Anterior cingulate cortex (tissue), 58 donors: ENCODE results near the gene EBLN2.

Experiments
- DNase-seq, 58 donors: peaks; one replicate each; lab custom pipeline; 2025; lab: John Stamatoyannopoulos, UW

Gene EBLN2

GRCh38 chr3:73061416-73061815, at the start of gene EBLN2:
TSS of gene EBLN2 (plus strand) at chr3:73061659. CDS start at chr3:73062082, 423 bp downstream.
- DNase-seq = no peak

- no peak for DNase-seq
These were observed 43.2 kb upstream of the EBLN2 start for GRCh38 chr3:73018298-73018697.

GRCh38 chr3:73018790-73019441, 42.5 kb upstream of the EBLN2 start:
- DNase-seq = no peak

- DNase-seq = no peak
These were observed 40.1 kb upstream of the EBLN2 start for GRCh38 chr3:73021301-73021835.

- DNase-seq = no peak
These were observed 36.6 kb upstream of the EBLN2 start for GRCh38 chr3:73024836-73025235.

- no peak for DNase-seq
These were observed 35.2 kb upstream of the EBLN2 start for GRCh38 chr3:73026111-73026759.

GRCh38 chr3:73026760-73027113, 34.7 kb upstream of the EBLN2 start:
- no peak for DNase-seq

- no peak for DNase-seq
These were observed 32.7 kb upstream of the EBLN2 start for GRCh38 chr3:73028803-73029202.

GRCh38 chr3:73029321-73029796, 32.1 kb upstream of the EBLN2 start:
- DNase-seq = no peak

- DNase-seq = no peak
These were observed 31.3 kb upstream of the EBLN2 start for GRCh38 chr3:73030073-73030597.

- DNase-seq = no peak
These were observed 29.8 kb upstream of the EBLN2 start for GRCh38 chr3:73031573-73032103.

- no peak for DNase-seq
These were observed 24.5 kb upstream of the EBLN2 start for GRCh38 chr3:73036694-73037591.

GRCh38 chr3:73041537-73041936, 19.9 kb upstream of the EBLN2 start:
- DNase-seq = no peak

GRCh38 chr3:73043414-73043813, 18.0 kb upstream of the EBLN2 start:
- DNase-seq = no peak

GRCh38 chr3:73045391-73045790, 16.1 kb upstream of the EBLN2 start:
- DNase-seq = no peak

GRCh38 chr3:73046195-73046594, 15.3 kb upstream of the EBLN2 start:
- no peak for DNase-seq

GRCh38 chr3:73049319-73049718, 12.1 kb upstream of the EBLN2 start:
- DNase-seq = no peak

GRCh38 chr3:73052857-73053256, 8.6 kb upstream of the EBLN2 start:
- DNase-seq = no peak

GRCh38 chr3:73055583-73055982, 5.9 kb upstream of the EBLN2 start:
- DNase-seq = no peak
